ENCODE results near the gene C20orf141.

The C20orf141 gene

DNA sequence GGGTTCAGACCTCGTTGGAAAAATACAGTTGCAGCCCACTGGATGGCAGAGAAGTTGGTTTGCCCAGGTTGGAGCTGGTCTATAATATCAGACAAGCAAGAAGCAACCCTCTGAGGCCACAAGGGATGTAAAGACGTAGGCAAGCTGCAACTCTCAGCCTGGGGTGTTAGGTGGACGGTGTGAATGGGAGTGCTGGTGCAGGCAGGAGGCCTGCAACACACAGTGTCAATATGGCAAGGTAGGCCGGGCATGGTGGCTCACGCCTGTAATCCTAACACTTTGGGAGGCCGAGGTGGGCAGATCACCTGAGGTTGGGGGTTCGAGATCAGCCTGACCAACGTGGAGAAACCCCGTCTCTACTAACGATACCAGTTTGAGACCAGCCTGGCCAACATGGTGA is 36.3 kb downstream of the C20orf141 start:
- no peak for DNase-seq

DNA sequence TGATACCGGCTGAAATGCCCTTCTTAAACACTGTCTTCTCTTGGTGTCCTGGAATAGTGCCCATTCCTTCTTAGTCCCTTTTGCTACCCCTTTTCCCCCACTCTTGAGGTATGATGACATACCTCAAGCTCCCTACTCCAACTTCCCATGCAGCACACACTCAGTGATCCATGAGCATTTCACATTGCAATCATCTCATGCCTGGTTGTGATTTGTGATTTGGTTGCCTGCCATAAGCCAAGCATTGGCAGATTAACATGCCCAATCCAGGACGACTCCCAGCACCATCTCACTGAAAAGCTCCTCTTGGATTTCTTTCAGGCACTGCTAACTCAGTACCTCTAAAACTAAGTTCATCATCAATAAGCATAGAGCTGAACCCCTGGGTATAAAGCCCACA is 43.8 kb downstream of the C20orf141 start:
- no peak for DNase-seq

DNA sequence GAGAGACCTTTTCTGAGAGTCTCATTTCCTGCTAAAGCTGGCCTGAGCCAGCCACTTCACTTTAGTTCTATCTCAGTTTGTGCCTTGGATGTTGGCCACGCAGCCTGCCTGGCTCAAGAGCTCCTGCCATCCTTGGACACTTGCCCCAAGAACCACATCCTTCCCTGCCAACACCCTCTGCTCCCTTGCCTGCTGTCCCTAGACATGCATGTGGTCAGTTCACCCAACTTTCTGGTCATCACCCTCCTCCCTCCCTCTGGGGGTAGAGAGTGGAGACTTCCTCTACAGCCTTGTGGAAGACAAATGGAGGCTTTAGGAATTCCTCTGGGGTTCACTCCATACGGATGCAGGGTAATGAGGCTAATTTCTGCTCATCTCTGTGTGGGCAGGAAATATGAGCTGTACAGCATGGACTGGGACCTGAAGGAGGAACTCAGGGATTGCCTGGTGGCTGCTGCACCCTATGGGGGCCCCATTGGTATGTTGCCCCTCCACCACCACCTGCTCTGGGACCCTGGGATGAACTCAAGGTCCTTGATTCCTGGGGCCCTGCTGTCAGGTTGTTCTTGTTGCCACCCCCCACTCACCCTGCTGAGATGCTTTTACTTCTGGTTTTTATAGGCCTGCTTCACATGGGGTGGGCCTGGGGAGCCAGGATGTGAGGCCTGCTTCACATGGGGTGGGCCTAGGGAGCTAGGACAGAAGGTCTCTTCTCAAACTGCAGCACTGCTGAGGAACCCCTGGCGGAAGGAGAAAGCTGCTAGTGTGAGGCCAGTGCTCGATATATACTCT is 44.7 kb downstream of the C20orf141 start:
- DNase-seq = no peak

DNA sequence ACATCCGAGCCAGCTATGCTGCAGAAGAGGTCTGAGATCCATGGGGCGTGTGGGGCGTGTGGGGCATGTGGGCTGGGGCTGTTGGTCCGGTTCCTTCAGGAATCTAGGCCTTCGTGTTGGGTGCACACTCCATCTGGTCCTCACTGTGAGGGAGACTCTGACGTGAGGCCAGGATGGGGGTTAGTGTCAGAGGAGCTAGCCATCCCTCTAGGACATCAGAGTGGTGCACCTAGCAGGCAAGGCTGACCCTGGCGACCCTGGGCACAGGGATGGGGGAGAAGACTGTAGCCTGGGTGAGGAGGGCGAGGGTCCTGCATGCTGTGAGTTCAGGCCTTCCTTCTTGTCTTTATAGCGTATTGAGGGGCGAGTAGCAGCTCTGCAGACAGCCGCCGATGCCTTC is 49.8 kb downstream of the C20orf141 start:
- no peak for DNase-seq

DNA sequence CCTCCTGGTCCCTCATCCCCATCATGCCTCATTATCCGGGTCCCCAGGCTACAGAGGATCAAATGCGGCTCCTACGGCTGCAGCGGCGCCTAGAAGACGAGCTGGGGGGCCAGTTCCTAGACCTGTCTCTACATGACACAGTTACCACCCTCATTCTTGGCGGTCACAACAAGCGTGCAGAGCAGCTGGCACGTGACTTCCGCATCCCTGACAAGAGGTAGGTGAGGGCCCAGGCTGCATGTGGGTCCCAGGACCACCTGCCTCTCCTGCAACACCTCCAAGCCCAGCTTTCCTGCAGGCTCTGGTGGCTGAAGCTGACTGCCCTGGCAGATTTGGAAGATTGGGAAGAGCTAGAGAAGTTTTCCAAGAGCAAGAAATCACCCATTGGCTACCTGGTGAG is 50.3 kb downstream of the C20orf141 start:
- DNase-seq = no peak
